Measurements from ENCODE around the gene FBXL7.

FBXL7 gene

GRCh38 chr5:15901151-15901550, 401.2 kb downstream of the FBXL7 start:
- H3K36me3 ChIP-seq (ENCODE audit: insufficient read depth, low read length): no peaks in the 10 kb centered on the region
- no peaks in the 10 kb centered on the region for H3K9me2 ChIP-seq (replicated peaks; ENCODE audit: low read depth, low read length)
- no peaks in the 10 kb centered on the region for H4K20me1 ChIP-seq (ENCODE audit: insufficient read depth, low read length, poor library complexity, severe bottlenecking)
- no peak overlapping the region for H3K4me2 ChIP-seq (ENCODE audit: low read depth, low read length, poor library complexity, severe bottlenecking)
- no peaks in the 10 kb centered on the region for H3K79me2 ChIP-seq (ENCODE audit: insufficient read depth, low read length)
- no peaks in the 10 kb centered on the region for H3K27me3 ChIP-seq (ENCODE audit: insufficient read depth, low read length, poor library complexity, severe bottlenecking)
- H2AFZ ChIP-seq (ENCODE audit: low read length): no peak overlapping the region
- no peak overlapping the region for H3K9ac ChIP-seq (ENCODE audit: low read depth, low read length, poor library complexity, severe bottlenecking)
- H3K9me3 ChIP-seq (ENCODE audit: insufficient read depth, low read depth, low read length): no peaks in the 10 kb centered on the region
- no peak overlapping the region for H3K4me3 ChIP-seq (ENCODE audit: low read length, poor library complexity, severe bottlenecking)
- no peak for TF ChIP-seq CTCF (conservative IDR thresholded peaks at IDR 0.05; ENCODE audit: low read length)
- TF ChIP-seq EZH2phosphoT487 (IDR thresholded peaks at IDR 0.05; ENCODE audit: borderline replicate concordance): no peak
- no peaks in the 10 kb centered on the region for H3K4me1 ChIP-seq (ENCODE audit: insufficient read depth, low read length, poor library complexity, severe bottlenecking)
- H3F3A ChIP-seq (ENCODE audit: low read depth): no peaks in the 10 kb centered on the region

GRCh38 chr5:15902066-15902465, 402.1 kb downstream of the FBXL7 start:
- no peak for TF ChIP-seq CTCF (conservative IDR thresholded peaks at IDR 0.05; ENCODE audit: low read length)
- TF ChIP-seq EZH2phosphoT487 (IDR thresholded peaks at IDR 0.05; ENCODE audit: borderline replicate concordance): no peak
- no peaks in the 10 kb centered on the region for H4K20me1 ChIP-seq (ENCODE audit: insufficient read depth, low read length, poor library complexity, severe bottlenecking)
- H3K4me3 ChIP-seq (ENCODE audit: low read length, poor library complexity, severe bottlenecking): no peak overlapping the region

GRCh38 chr5:15904899-15905830, 405.2 kb downstream of the FBXL7 start:
- H4K20me1 ChIP-seq (ENCODE audit: insufficient read depth, low read length, poor library complexity, severe bottlenecking): no peaks in the 10 kb centered on the region
- TF ChIP-seq CTCF (conservative IDR thresholded peaks at IDR 0.05; ENCODE audit: low read length): no peak
- TF ChIP-seq EZH2phosphoT487 (IDR thresholded peaks at IDR 0.05; ENCODE audit: borderline replicate concordance): no peak
- no peaks in the 10 kb centered on the region for H3K27me3 ChIP-seq (ENCODE audit: insufficient read depth, low read length, poor library complexity, severe bottlenecking)
- H3K9me2 ChIP-seq (replicated peaks; ENCODE audit: low read depth, low read length): no peaks in the 10 kb centered on the region
- no peaks in the 10 kb centered on the region for H3K79me2 ChIP-seq (ENCODE audit: insufficient read depth, low read length)
- no peaks in the 10 kb centered on the region for H3K9me3 ChIP-seq (ENCODE audit: insufficient read depth, low read depth, low read length)
- H3K4me3 ChIP-seq (ENCODE audit: low read length, poor library complexity, severe bottlenecking): no peak overlapping the region
- H3K9ac ChIP-seq (ENCODE audit: low read depth, low read length, poor library complexity, severe bottlenecking): no peak overlapping the region
- H3K36me3 ChIP-seq (ENCODE audit: insufficient read depth, low read length): no peaks in the 10 kb centered on the region
- H3F3A ChIP-seq (ENCODE audit: low read depth): no peaks in the 10 kb centered on the region
- no peaks in the 10 kb centered on the region for H3K4me1 ChIP-seq (ENCODE audit: insufficient read depth, low read length, poor library complexity, severe bottlenecking)
- H3K4me2 ChIP-seq (ENCODE audit: low read depth, low read length, poor library complexity, severe bottlenecking): no peak overlapping the region
- H2AFZ ChIP-seq (ENCODE audit: low read length): no peak overlapping the region

More at GRCh38 chr5:15902066-15902465, 402.1 kb downstream of the FBXL7 start:
- Histone ChIP-seq H3K4me2 (ENCODE audit: low read depth, low read length, poor library complexity, severe bottlenecking) (no peak overlapping the region), H3K79me2 (ENCODE audit: insufficient read depth, low read length) (no peaks in the 10 kb centered on the region), H3K36me3 (ENCODE audit: insufficient read depth, low read length) (no peaks in the 10 kb centered on the region), H3K9ac (ENCODE audit: low read depth, low read length, poor library complexity, severe bottlenecking) (no peak overlapping the region), H3K27me3 (ENCODE audit: insufficient read depth, low read length, poor library complexity, severe bottlenecking) (no peaks in the 10 kb centered on the region), H3K9me3 (ENCODE audit: insufficient read depth, low read depth, low read length) (no peaks in the 10 kb centered on the region), H3F3A (ENCODE audit: low read depth) (no peaks in the 10 kb centered on the region), H2AFZ (ENCODE audit: low read length) (no peak overlapping the region), H3K4me1 (ENCODE audit: insufficient read depth, low read length, poor library complexity, severe bottlenecking) (no peaks in the 10 kb centered on the region), H3K9me2 (replicated peaks; ENCODE audit: low read depth, low read length) (no peaks in the 10 kb centered on the region)
